Rectal smooth muscle tissue (tissue), 1 donor: Measurements from ENCODE around the gene SNAPC4.

Experiments
- H3K27ac ChIP-seq: one replicate; pipeline ENCODE4 v1.7.0; 2013; ENCODE audit warnings: low read depth, low read length, inconsistent platforms
- H3K27me3 ChIP-seq: one replicate; pipeline ENCODE4 v1.7.0; 2013; ENCODE audit warnings: low read length; ENCODE audit not compliant: control insufficient read depth, insufficient read depth
- H3K36me3 ChIP-seq: one replicate; pipeline ENCODE4 v1.7.0; 2013; ENCODE audit warnings: low read length; ENCODE audit not compliant: control insufficient read depth, insufficient read depth
- H3K4me1 ChIP-seq: one replicate; pipeline ENCODE4 v1.7.0; 2013; ENCODE audit warnings: low read length; ENCODE audit not compliant: control insufficient read depth, insufficient read depth
- H3K4me3 ChIP-seq: one replicate; pipeline ENCODE4 v1.7.0; 2013; ENCODE audit warnings: low read length
- H3K9ac ChIP-seq: one replicate; pipeline ENCODE4 v1.7.0; 2013; ENCODE audit warnings: low read length

The SNAPC4 gene

GRCh38 chr9:136438548-136439480, 38.8 kb upstream of the SNAPC4 start:
- H3K36me3 ChIP-seq, result peaks cover 16% of the 10 kb centered on the region
- peak overlapping the region; percentile 79 for H3K4me3 ChIP-seq
- H3K4me1 ChIP-seq, result peaks cover 11% of the 10 kb centered on the region
- no peaks in the 10 kb centered on the region for H3K27me3 ChIP-seq
- H3K9ac ChIP-seq, result peak overlapping the region; percentile 49
- no peak overlapping the region for H3K27ac ChIP-seq

- Histone ChIP-seq H3K4me3 (peak overlapping the region; percentile 79), H3K27me3 (no peaks in the 10 kb centered on the region), H3K4me1 (peaks cover 11% of the 10 kb centered on the region), H3K36me3 (peaks cover 10% of the 10 kb centered on the region), H3K9ac (peak overlapping the region; percentile 49), H3K27ac (no peak overlapping the region)
Measured at GRCh38 chr9:136437839-136438547, 38.0 kb upstream of the SNAPC4 start.

- no peak overlapping the region for H3K27ac ChIP-seq
- peaks cover 11% of the 10 kb centered on the region for H3K4me1 ChIP-seq
- peak overlapping the region; percentile 79 for H3K4me3 ChIP-seq
- H3K27me3 ChIP-seq, result no peaks in the 10 kb centered on the region
- no peak overlapping the region for H3K9ac ChIP-seq
- peaks cover 11% of the 10 kb centered on the region for H3K36me3 ChIP-seq
Measured at GRCh38 chr9:136437430-136437829, 37.5 kb upstream of the SNAPC4 start.

- Histone ChIP-seq H3K9ac (no peak overlapping the region), H3K36me3 (peaks cover 11% of the 10 kb centered on the region), H3K27ac (no peak overlapping the region), H3K4me3 (no peak overlapping the region), H3K27me3 (no peaks in the 10 kb centered on the region), H3K4me1 (peaks cover 11% of the 10 kb centered on the region)
Measured at GRCh38 chr9:136436055-136436634, 36.2 kb upstream of the SNAPC4 start.

GRCh38 chr9:136434580-136435169, 34.7 kb upstream of the SNAPC4 start:
- Histone ChIP-seq H3K27ac (no peak overlapping the region), H3K9ac (no peak overlapping the region), H3K4me1 (peaks cover 11% of the 10 kb centered on the region), H3K4me3 (no peak overlapping the region), H3K36me3 (peaks cover 13% of the 10 kb centered on the region), H3K27me3 (no peaks in the 10 kb centered on the region)

- no peak overlapping the region for H3K4me3 ChIP-seq
- H3K27me3 ChIP-seq, result no peaks in the 10 kb centered on the region
- H3K27ac ChIP-seq, result no peak overlapping the region
- H3K9ac ChIP-seq, result no peak overlapping the region
- peaks cover 11% of the 10 kb centered on the region for H3K4me1 ChIP-seq
- H3K36me3 ChIP-seq, result peaks cover 13% of the 10 kb centered on the region
Measured at GRCh38 chr9:136433849-136434579, 34.0 kb upstream of the SNAPC4 start.

- H3K4me3 ChIP-seq, result no peak overlapping the region
- peaks cover 13% of the 10 kb centered on the region for H3K36me3 ChIP-seq
- H3K4me1 ChIP-seq, result peaks cover 9% of the 10 kb centered on the region
- no peak overlapping the region for H3K9ac ChIP-seq
- no peak overlapping the region for H3K27ac ChIP-seq
- H3K27me3 ChIP-seq, result no peaks in the 10 kb centered on the region
Measured at GRCh38 chr9:136433043-136433715, 33.2 kb upstream of the SNAPC4 start.

- Histone ChIP-seq H3K4me3 (no peak overlapping the region), H3K27me3 (no peaks in the 10 kb centered on the region), H3K36me3 (peaks cover 13% of the 10 kb centered on the region), H3K27ac (no peak overlapping the region), H3K9ac (no peak overlapping the region), H3K4me1 (peaks cover 4% of the 10 kb centered on the region)
Measured at GRCh38 chr9:136432591-136432990, 32.6 kb upstream of the SNAPC4 start.

GRCh38 chr9:136431782-136432350, 31.9 kb upstream of the SNAPC4 start:
- Histone ChIP-seq H3K27ac (no peak overlapping the region), H3K4me1 (no peaks in the 10 kb centered on the region), H3K4me3 (no peak overlapping the region), H3K27me3 (no peaks in the 10 kb centered on the region), H3K9ac (no peak overlapping the region), H3K36me3 (peaks cover 13% of the 10 kb centered on the region)

GRCh38 chr9:136430588-136431234, 30.7 kb upstream of the SNAPC4 start:
- Histone ChIP-seq H3K9ac (no peak overlapping the region), H3K27me3 (no peaks in the 10 kb centered on the region)

More at GRCh38 chr9:136430588-136431234, 30.7 kb upstream of the SNAPC4 start:
- Histone ChIP-seq H3K4me3 (no peak overlapping the region), H3K4me1 (no peaks in the 10 kb centered on the region), H3K27ac (no peak overlapping the region), H3K36me3 (peaks cover 13% of the 10 kb centered on the region)
